ENCODE measurements around the gene HOXA7.

- TF ChIP-seq CTCF (IDR thresholded peaks at IDR 0.05) (peak; percentile 71 to 96 (median 90)), POLR2A (IDR thresholded peaks at IDR 0.05) (peak; percentile 72 to 95)
Measured at GRCh38 chr7:27143023-27143949, 13.2 kb downstream of the HOXA7 start, which contains the start of gene HOXA5.
